ENCODE measurements around the gene MAPK8IP3.

Gene MAPK8IP3

DNA sequence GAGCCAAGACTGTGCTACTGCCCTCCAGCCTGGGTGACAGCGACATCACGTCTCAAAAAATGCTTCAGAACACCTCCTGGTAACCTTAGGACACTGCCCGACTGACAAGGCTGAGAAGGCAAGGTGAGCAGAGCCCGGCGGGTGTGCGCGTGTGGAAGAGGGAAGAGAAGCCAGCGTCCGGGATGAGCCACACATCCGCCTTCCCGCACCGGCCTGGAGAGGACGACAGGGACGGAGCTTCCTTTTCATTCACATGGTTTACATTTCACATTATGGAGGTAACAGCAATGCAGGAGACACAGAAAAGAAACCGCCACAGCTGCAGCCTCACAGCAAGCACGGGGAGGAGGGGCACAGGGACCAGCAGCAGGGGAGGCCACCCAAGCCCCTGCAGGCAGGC, 104.1 kb downstream of the MAPK8IP3 start:
- no peak overlapping the region for H3K9ac ChIP-seq (ENCODE audit: low read length)
- H2AFZ ChIP-seq (ENCODE audit: low read depth, low read length): no peak overlapping the region
- H4K20me1 ChIP-seq (ENCODE audit: insufficient read depth, low read length): no peaks in the 10 kb centered on the region
- no peaks in the 10 kb centered on the region for H3K9me3 ChIP-seq (ENCODE audit: insufficient read depth, low read length)
- H3K27ac ChIP-seq (ENCODE audit: low read length): no peak overlapping the region
- H3K36me3 ChIP-seq (replicated peaks; ENCODE audit: low read depth, low read length): peaks cover 8% of the 10 kb centered on the region
- H3K27me3 ChIP-seq (ENCODE audit: low read depth, low read length): no peaks in the 10 kb centered on the region
- no peaks in the 10 kb centered on the region for H3K4me1 ChIP-seq (ENCODE audit: low read length)
- H3K4me2 ChIP-seq (ENCODE audit: low read length): no peak overlapping the region
- no peak for TF ChIP-seq CTCF (IDR thresholded peaks at IDR 0.05; ENCODE audit: low read depth, low read length)
- no peak for TF ChIP-seq EZH2phosphoT487 (IDR thresholded peaks at IDR 0.05; ENCODE audit: low read depth)
- H3K79me2 ChIP-seq (ENCODE audit: low read length): no peaks in the 10 kb centered on the region
- H3K4me3 ChIP-seq (ENCODE audit: low read length): no peak overlapping the region

GRCh38 chr16:1810536-1810935, 104.5 kb downstream of the MAPK8IP3 start:
- no peak overlapping the region for H3K9ac ChIP-seq (ENCODE audit: low read length)
- H3K9me3 ChIP-seq (ENCODE audit: insufficient read depth, low read length): no peaks in the 10 kb centered on the region
- H4K20me1 ChIP-seq (ENCODE audit: insufficient read depth, low read length): no peaks in the 10 kb centered on the region
- no peak overlapping the region for H2AFZ ChIP-seq (ENCODE audit: low read depth, low read length)
- no peak for TF ChIP-seq CTCF (IDR thresholded peaks at IDR 0.05; ENCODE audit: low read depth, low read length)
- TF ChIP-seq EZH2phosphoT487 (IDR thresholded peaks at IDR 0.05; ENCODE audit: low read depth): no peak
- no peak overlapping the region for H3K4me3 ChIP-seq (ENCODE audit: low read length)
- H3K27ac ChIP-seq (ENCODE audit: low read length): no peak overlapping the region
- H3K27me3 ChIP-seq (ENCODE audit: low read depth, low read length): no peaks in the 10 kb centered on the region
- H3K36me3 ChIP-seq (replicated peaks; ENCODE audit: low read depth, low read length): peaks cover 8% of the 10 kb centered on the region
- no peaks in the 10 kb centered on the region for H3K79me2 ChIP-seq (ENCODE audit: low read length)
- no peak overlapping the region for H3K4me2 ChIP-seq (ENCODE audit: low read length)
- no peaks in the 10 kb centered on the region for H3K4me1 ChIP-seq (ENCODE audit: low read length)

GRCh38 chr16:1812732-1813163, 106.8 kb downstream of the MAPK8IP3 start:
- H4K20me1 ChIP-seq (ENCODE audit: insufficient read depth, low read length): no peaks in the 10 kb centered on the region
- no peak overlapping the region for H3K4me2 ChIP-seq (ENCODE audit: low read length)
- H3K27ac ChIP-seq (ENCODE audit: low read length): no peak overlapping the region
- no peak overlapping the region for H2AFZ ChIP-seq (ENCODE audit: low read depth, low read length)
- H3K36me3 ChIP-seq (replicated peaks; ENCODE audit: low read depth, low read length): peaks cover 8% of the 10 kb centered on the region
- no peaks in the 10 kb centered on the region for H3K79me2 ChIP-seq (ENCODE audit: low read length)
- no peak overlapping the region for H3K4me3 ChIP-seq (ENCODE audit: low read length)
- no peak overlapping the region for H3K9ac ChIP-seq (ENCODE audit: low read length)
- no peaks in the 10 kb centered on the region for H3K9me3 ChIP-seq (ENCODE audit: insufficient read depth, low read length)
- no peaks in the 10 kb centered on the region for H3K27me3 ChIP-seq (ENCODE audit: low read depth, low read length)
- H3K4me1 ChIP-seq (ENCODE audit: low read length): no peaks in the 10 kb centered on the region
- no peak for TF ChIP-seq EZH2phosphoT487 (IDR thresholded peaks at IDR 0.05; ENCODE audit: low read depth)
- no peak for TF ChIP-seq CTCF (IDR thresholded peaks at IDR 0.05; ENCODE audit: low read depth, low read length)

DNA sequence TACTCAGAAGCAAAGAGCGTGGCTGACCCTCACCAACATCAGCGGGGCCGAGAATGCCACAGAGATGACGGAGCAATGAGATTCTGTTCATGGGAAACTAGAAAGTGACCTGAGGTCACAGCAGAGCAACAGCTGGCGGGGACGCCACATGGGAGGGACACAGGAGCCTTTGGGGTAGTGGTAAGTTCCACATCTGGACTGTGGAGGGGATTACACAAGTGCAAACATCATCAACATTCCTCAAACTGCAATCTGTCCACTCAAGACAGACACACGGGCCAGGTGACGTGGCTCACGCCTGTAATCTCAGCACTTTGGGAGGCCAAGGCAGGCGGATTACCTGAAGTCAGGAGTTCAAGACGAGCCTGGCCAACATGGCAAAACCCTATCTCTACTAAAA, 109.5 kb downstream of the MAPK8IP3 start:
- no peak overlapping the region for H3K4me3 ChIP-seq (ENCODE audit: low read length)
- no peak overlapping the region for H2AFZ ChIP-seq (ENCODE audit: low read depth, low read length)
- no peak overlapping the region for H3K9ac ChIP-seq (ENCODE audit: low read length)
- peaks cover 4% of the 10 kb centered on the region for H3K36me3 ChIP-seq (replicated peaks; ENCODE audit: low read depth, low read length)
- no peaks in the 10 kb centered on the region for H3K27me3 ChIP-seq (ENCODE audit: low read depth, low read length)
- H3K4me2 ChIP-seq (ENCODE audit: low read length): no peak overlapping the region
- no peaks in the 10 kb centered on the region for H3K79me2 ChIP-seq (ENCODE audit: low read length)
- no peaks in the 10 kb centered on the region for H3K4me1 ChIP-seq (ENCODE audit: low read length)
- TF ChIP-seq CTCF (IDR thresholded peaks at IDR 0.05; ENCODE audit: low read depth, low read length) (no peak), EZH2phosphoT487 (IDR thresholded peaks at IDR 0.05; ENCODE audit: low read depth) (no peak)
- H4K20me1 ChIP-seq (ENCODE audit: insufficient read depth, low read length): no peaks in the 10 kb centered on the region
- no peaks in the 10 kb centered on the region for H3K9me3 ChIP-seq (ENCODE audit: insufficient read depth, low read length)
- no peak overlapping the region for H3K27ac ChIP-seq (ENCODE audit: low read length)
